NCI-H2196 (cell line): ENCODE measurements around the gene GTF2H3.

ENCODE experiments used
- DNase-seq: peaks from one replicate; lab custom pipeline; 2025; ENCODE audit not compliant: unreplicated experiment; lab: John Stamatoyannopoulos, UW

The GTF2H3 gene

DNA sequence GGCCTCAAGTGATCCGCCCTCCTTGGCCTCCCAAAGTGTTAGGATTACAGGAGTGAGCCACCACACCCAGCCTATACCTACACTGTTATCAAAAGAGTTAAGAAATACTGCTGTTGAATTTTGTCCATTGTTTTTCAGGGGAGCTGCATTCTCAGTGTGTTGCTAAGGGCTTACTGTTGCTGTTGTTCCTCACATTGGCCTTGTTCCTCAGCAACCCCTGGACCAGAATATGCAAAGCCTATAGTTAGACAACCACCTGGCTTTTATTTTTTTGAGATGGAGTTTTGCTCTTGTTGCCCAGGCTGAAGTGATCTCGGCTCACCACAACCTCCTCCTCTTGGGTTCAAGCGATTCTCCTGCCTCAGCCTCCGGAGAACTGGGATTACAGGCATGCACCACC is 73.8 kb downstream of the GTF2H3 start:
- DNase-seq, result no peak
